Stimulated activated memory B cell treated with anti-CD40 and anti-IgM and Interleukin-4, amounts not matched to agents 10 μg/mL and 1 μg/mL and 100 μg/mL, for 72 hours (primary cell): ENCODE data around the gene NFATC2.
A peak's percentile ranks its signal among the peaks of the same experiment; 100 is the strongest.

ENCODE experiments used
- ATAC-seq: fragments of 150-1000 bp; cut with Tn5 transposase; 2 replicates; pipeline ENCODE4 v1.10.0; 2021
- H3K27ac Mint-ChIP-seq: one replicate; pipeline ENCODE4 v1.8.0; 2022; ENCODE audit warnings: mild to moderate bottlenecking, mixed read lengths
- H3K27me3 Mint-ChIP-seq: one replicate; pipeline ENCODE4 v1.8.0; 2022; ENCODE audit warnings: mixed read lengths
- H3K36me3 Mint-ChIP-seq: one replicate; pipeline ENCODE4 v1.8.0; 2022; ENCODE audit warnings: mixed read lengths
- H3K4me1 Mint-ChIP-seq: one replicate; pipeline ENCODE4 v1.8.0; 2022; ENCODE audit warnings: mixed read lengths
- H3K4me3 Mint-ChIP-seq: one replicate; pipeline ENCODE4 v1.8.0; 2022; ENCODE audit warnings: mild to moderate bottlenecking, moderate library complexity, mixed read lengths
- H3K9me3 Mint-ChIP-seq: one replicate; pipeline ENCODE4 v1.8.0; 2022; ENCODE audit warnings: mixed read lengths

Gene NFATC2

GRCh38 chr20:51457533-51457932 lies 85.0 kb downstream of the NFATC2 start:
- Mint-ChIP-seq H3K9me3 (no peaks in the 10 kb centered on the region), H3K27ac (peak overlapping the region; percentile 88), H3K27me3 (no peaks in the 10 kb centered on the region), H3K36me3 (peaks cover 60% of the 10 kb centered on the region), H3K4me1 (peaks cover 54% of the 10 kb centered on the region), H3K4me3 (peak overlapping the region; percentile 34)
- no peak for ATAC-seq

- no peaks in the 10 kb centered on the region for H3K9me3 Mint-ChIP-seq
- H3K4me1 Mint-ChIP-seq = peaks cover 59% of the 10 kb centered on the region
- peak; percentile 55 for ATAC-seq
- H3K4me3 Mint-ChIP-seq = peak overlapping the region; percentile 29
- H3K27me3 Mint-ChIP-seq = no peaks in the 10 kb centered on the region
- peak overlapping the region; percentile 88 for H3K27ac Mint-ChIP-seq
- peaks cover 68% of the 10 kb centered on the region for H3K36me3 Mint-ChIP-seq
Observed at GRCh38 chr20:51456511-51457509, 85.7 kb downstream of the NFATC2 start.

GRCh38 chr20:51454250-51454865 lies 88.2 kb downstream of the NFATC2 start:
- Mint-ChIP-seq H3K4me3 (no peak overlapping the region), H3K27me3 (no peaks in the 10 kb centered on the region), H3K27ac (no peak overlapping the region), H3K4me1 (peaks cover 45% of the 10 kb centered on the region), H3K36me3 (peaks cover 67% of the 10 kb centered on the region), H3K9me3 (no peaks in the 10 kb centered on the region)
- no peak for ATAC-seq

- no peak overlapping the region for H3K27ac Mint-ChIP-seq
- no peak for ATAC-seq
- H3K27me3 Mint-ChIP-seq = no peaks in the 10 kb centered on the region
- H3K9me3 Mint-ChIP-seq = no peaks in the 10 kb centered on the region
- H3K4me1 Mint-ChIP-seq = peaks cover 44% of the 10 kb centered on the region
- H3K36me3 Mint-ChIP-seq = peaks cover 76% of the 10 kb centered on the region
- H3K4me3 Mint-ChIP-seq = no peak overlapping the region
Observed at GRCh38 chr20:51452734-51453365, 89.7 kb downstream of the NFATC2 start.

- ATAC-seq = no peak
- H3K27me3 Mint-ChIP-seq = no peaks in the 10 kb centered on the region
- peaks cover 77% of the 10 kb centered on the region for H3K36me3 Mint-ChIP-seq
- no peak overlapping the region for H3K27ac Mint-ChIP-seq
- peaks cover 41% of the 10 kb centered on the region for H3K4me1 Mint-ChIP-seq
- no peaks in the 10 kb centered on the region for H3K9me3 Mint-ChIP-seq
- H3K4me3 Mint-ChIP-seq = no peak overlapping the region
Observed at GRCh38 chr20:51452091-51452613, 90.4 kb downstream of the NFATC2 start.

- ATAC-seq = no peak
- Mint-ChIP-seq H3K27ac (no peak overlapping the region), H3K27me3 (no peaks in the 10 kb centered on the region), H3K36me3 (peaks cover 75% of the 10 kb centered on the region), H3K9me3 (no peaks in the 10 kb centered on the region), H3K4me1 (peaks cover 39% of the 10 kb centered on the region), H3K4me3 (no peak overlapping the region)
Observed at GRCh38 chr20:51451484-51451883, 91.0 kb downstream of the NFATC2 start.

GRCh38 chr20:51450984-51451383 lies 91.5 kb downstream of the NFATC2 start:
- Mint-ChIP-seq H3K4me1 (peaks cover 38% of the 10 kb centered on the region), H3K36me3 (peaks cover 77% of the 10 kb centered on the region), H3K4me3 (no peak overlapping the region), H3K27ac (no peak overlapping the region), H3K9me3 (no peaks in the 10 kb centered on the region), H3K27me3 (no peaks in the 10 kb centered on the region)
- no peak for ATAC-seq

GRCh38 chr20:51450221-51450712 lies 92.3 kb downstream of the NFATC2 start:
- Mint-ChIP-seq H3K4me1 (peaks cover 44% of the 10 kb centered on the region), H3K9me3 (no peaks in the 10 kb centered on the region), H3K27me3 (no peaks in the 10 kb centered on the region), H3K4me3 (no peak overlapping the region), H3K27ac (no peak overlapping the region), H3K36me3 (peaks cover 78% of the 10 kb centered on the region)
- no peak for ATAC-seq

GRCh38 chr20:51449498-51450220 lies 92.9 kb downstream of the NFATC2 start:
- Mint-ChIP-seq H3K27me3 (no peaks in the 10 kb centered on the region), H3K4me1 (peaks cover 50% of the 10 kb centered on the region), H3K27ac (no peak overlapping the region)

GRCh38 chr20:51447765-51448148 lies 94.8 kb downstream of the NFATC2 start:
- Mint-ChIP-seq H3K9me3 (no peaks in the 10 kb centered on the region), H3K4me3 (no peak overlapping the region), H3K4me1 (peaks cover 56% of the 10 kb centered on the region), H3K27me3 (no peaks in the 10 kb centered on the region), H3K36me3 (peaks cover 81% of the 10 kb centered on the region), H3K27ac (peak overlapping the region; percentile 22)
- no peak for ATAC-seq

More at GRCh38 chr20:51449498-51450220, 92.9 kb downstream of the NFATC2 start:
- Mint-ChIP-seq H3K4me3 (no peak overlapping the region), H3K36me3 (peaks cover 78% of the 10 kb centered on the region), H3K9me3 (no peaks in the 10 kb centered on the region)
- no peak for ATAC-seq

GRCh38 chr20:51447097-51447764 lies 95.3 kb downstream of the NFATC2 start:
- H3K9me3 Mint-ChIP-seq = no peaks in the 10 kb centered on the region
- H3K4me3 Mint-ChIP-seq = no peak overlapping the region
- H3K27me3 Mint-ChIP-seq = no peaks in the 10 kb centered on the region
- H3K27ac Mint-ChIP-seq = peak overlapping the region; percentile 22
- ATAC-seq = no peak
- peaks cover 52% of the 10 kb centered on the region for H3K4me1 Mint-ChIP-seq
- H3K36me3 Mint-ChIP-seq = peaks cover 77% of the 10 kb centered on the region

GRCh38 chr20:51446656-51447055 lies 95.9 kb downstream of the NFATC2 start:
- ATAC-seq = no peak
- H3K36me3 Mint-ChIP-seq = peaks cover 71% of the 10 kb centered on the region
- H3K4me3 Mint-ChIP-seq = no peak overlapping the region
- peaks cover 49% of the 10 kb centered on the region for H3K4me1 Mint-ChIP-seq
- H3K27me3 Mint-ChIP-seq = no peaks in the 10 kb centered on the region
- H3K9me3 Mint-ChIP-seq = no peaks in the 10 kb centered on the region
- no peak overlapping the region for H3K27ac Mint-ChIP-seq

GRCh38 chr20:51446230-51446629 lies 96.3 kb downstream of the NFATC2 start:
- no peak overlapping the region for H3K4me3 Mint-ChIP-seq
- no peaks in the 10 kb centered on the region for H3K9me3 Mint-ChIP-seq
- peaks cover 49% of the 10 kb centered on the region for H3K4me1 Mint-ChIP-seq
- no peaks in the 10 kb centered on the region for H3K27me3 Mint-ChIP-seq
- H3K36me3 Mint-ChIP-seq = peaks cover 67% of the 10 kb centered on the region
- no peak overlapping the region for H3K27ac Mint-ChIP-seq
- no peak for ATAC-seq

GRCh38 chr20:51445591-51445990 lies 96.9 kb downstream of the NFATC2 start:
- ATAC-seq = no peak
- Mint-ChIP-seq H3K27ac (no peak overlapping the region), H3K4me1 (peaks cover 53% of the 10 kb centered on the region), H3K36me3 (peaks cover 69% of the 10 kb centered on the region), H3K9me3 (no peaks in the 10 kb centered on the region), H3K27me3 (no peaks in the 10 kb centered on the region), H3K4me3 (no peak overlapping the region)
